ENCODE data around the gene SECISBP2.

- TF ChIP-seq, protein P1, sequence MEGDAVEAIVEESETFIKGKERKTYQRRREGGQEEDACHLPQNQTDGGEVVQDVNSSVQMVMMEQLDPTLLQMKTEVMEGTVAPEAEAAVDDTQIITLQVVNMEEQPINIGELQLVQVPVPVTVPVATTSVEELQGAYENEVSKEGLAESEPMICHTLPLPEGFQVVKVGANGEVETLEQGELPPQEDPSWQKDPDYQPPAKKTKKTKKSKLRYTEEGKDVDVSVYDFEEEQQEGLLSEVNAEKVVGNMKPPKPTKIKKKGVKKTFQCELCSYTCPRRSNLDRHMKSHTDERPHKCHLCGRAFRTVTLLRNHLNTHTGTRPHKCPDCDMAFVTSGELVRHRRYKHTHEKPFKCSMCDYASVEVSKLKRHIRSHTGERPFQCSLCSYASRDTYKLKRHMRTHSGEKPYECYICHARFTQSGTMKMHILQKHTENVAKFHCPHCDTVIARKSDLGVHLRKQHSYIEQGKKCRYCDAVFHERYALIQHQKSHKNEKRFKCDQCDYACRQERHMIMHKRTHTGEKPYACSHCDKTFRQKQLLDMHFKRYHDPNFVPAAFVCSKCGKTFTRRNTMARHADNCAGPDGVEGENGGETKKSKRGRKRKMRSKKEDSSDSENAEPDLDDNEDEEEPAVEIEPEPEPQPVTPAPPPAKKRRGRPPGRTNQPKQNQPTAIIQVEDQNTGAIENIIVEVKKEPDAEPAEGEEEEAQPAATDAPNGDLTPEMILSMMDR (IDR thresholded peaks at IDR 0.05): no peak
- TF ChIP-seq ZFX (IDR thresholded peaks at IDR 0.05; ENCODE audit: borderline replicate concordance): no peak
Observed at GRCh38 chr9:89342948-89343347, 24.6 kb downstream of the SECISBP2 start.
